Limb (tissue), 2 donors: ENCODE results near the gene WDR18.

Experiments
- DNase-seq, 2 donors: peaks; one replicate each; pipeline ENCODE4 v3.0.0-alpha.2; 2016; ENCODE audit errors: extremely low spot score in 2 of 2

The WDR18 gene

GRCh38 chr19:1041272-1041834 is 57.2 kb downstream of the WDR18 start:
- no peak for DNase-seq

- DNase-seq, result no peak
These were observed 57.9 kb downstream of the WDR18 start for GRCh38 chr19:1041835-1042685.

GRCh38 chr19:1042689-1043511 is 58.8 kb downstream of the WDR18 start:
- no peak for DNase-seq
